ENCODE results near the gene PRKCA.
"Not testable (repeated sequence)": the region's sequence is repeated elsewhere in the genome, so short reads cannot be mapped to it uniquely, and the experiment has no call there.

The PRKCA gene

GRCh38 chr17:66386498-66387351 lies 84.3 kb downstream of the PRKCA start:
- peak; percentile 75 for DNase-seq (ENCODE audit: low read depth)

DNA sequence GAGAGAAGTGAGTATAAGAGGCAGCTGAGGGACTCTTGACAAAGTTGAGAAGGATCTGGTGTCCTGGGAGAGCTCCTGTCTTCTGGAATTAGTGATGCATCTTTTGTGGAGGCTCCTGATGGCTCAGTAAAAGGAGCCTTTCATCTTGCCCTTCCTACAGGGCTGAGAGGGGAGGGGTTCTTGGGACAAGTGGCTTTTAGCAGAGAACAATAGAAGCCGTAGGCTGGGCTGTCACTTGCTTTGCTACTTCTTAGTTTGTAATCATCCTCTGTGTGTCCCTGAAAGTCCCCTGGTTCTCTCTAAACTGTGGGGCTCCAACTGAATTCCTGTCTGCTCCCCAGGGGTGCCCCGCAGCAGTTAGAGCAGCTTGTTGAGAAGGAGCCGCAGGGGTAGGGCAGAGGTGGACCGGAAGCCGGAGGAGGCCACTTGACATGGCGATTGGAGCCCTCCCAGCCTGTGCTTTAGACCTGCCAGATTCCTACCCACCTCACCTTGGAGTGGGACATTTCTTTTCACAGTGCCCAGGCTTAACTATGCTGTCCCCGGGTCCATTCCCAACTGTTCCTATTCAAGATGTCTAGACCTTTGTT lies 85.1 kb downstream of the PRKCA start:
- no peak for DNase-seq (ENCODE audit: low read depth)

GRCh38 chr17:66392783-66393437 lies 90.5 kb downstream of the PRKCA start:
- no peak for DNase-seq (ENCODE audit: low read depth)

GRCh38 chr17:66395961-66396360 lies 93.5 kb downstream of the PRKCA start:
- no peak for DNase-seq (ENCODE audit: low read depth)

GRCh38 chr17:66397486-66397885 lies 95.1 kb downstream of the PRKCA start:
- no peak for DNase-seq (ENCODE audit: low read depth)

- no peak for DNase-seq (ENCODE audit: low read depth)
Observed at GRCh38 chr17:66398059-66398458, 95.6 kb downstream of the PRKCA start.

DNA sequence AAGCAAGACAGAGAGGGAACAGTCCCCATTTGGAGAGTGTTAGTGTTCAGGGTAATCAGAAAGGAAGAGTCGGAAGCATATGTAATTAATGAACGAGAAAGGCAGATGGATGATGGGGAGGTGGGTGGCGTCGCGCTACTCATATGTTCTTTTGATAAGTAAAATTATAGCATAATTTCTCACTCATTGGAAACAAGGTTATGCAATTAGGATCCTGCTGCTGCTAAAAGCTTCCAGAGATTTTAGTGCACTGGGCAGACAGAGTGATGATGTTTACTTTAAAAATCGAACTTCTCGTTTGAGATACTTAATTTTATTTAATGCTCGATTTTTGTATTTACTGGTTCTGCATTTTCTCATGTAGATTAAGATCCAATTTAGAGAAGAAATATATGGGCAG lies 96.2 kb downstream of the PRKCA start:
- no peak for DNase-seq (ENCODE audit: low read depth)

GRCh38 chr17:66399441-66399840 lies 97.0 kb downstream of the PRKCA start:
- no peak for DNase-seq (ENCODE audit: low read depth)

- DNase-seq (ENCODE audit: low read depth): not testable (repeated sequence)
Observed at GRCh38 chr17:66400041-66400688, 97.8 kb downstream of the PRKCA start.

DNA sequence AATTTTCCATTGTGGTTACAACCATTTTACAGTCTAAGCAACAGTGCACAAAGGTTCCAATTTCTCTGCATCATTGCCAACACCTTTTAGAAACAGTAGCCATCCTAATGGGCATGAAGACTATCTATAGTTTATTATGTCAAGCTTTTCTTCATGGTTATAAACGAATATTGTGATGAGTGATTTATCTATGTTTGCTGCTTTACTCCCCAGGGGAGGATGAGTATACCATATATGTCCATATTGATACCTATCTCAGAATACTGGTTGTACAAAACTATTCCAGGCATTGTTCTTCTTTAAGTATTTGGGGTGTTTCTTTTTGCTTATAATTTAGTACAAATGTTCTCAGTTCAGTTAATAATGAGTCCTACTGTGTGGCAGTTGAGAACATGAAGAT lies 98.3 kb downstream of the PRKCA start:
- no peak for DNase-seq (ENCODE audit: low read depth)

DNA sequence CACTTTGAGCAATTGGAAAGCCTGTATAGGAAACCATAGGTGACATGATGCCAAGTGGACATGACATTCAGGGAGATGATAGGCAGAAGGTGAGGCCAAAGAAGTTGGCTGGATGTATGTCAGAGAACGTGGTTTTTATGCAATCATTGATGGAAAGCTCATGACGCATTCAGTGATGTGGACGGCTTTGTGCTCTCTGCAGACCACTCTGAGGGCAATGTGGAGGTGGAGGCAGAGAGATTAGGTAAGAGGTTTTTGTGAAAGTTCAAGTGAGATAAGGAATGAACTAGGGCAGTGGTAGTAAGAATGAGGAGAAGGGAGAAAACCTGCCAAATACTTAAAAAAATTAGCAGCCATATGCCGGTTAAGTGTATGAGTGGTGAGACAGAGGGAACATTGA lies 99.0 kb downstream of the PRKCA start:
- DNase-seq (ENCODE audit: low read depth): peak; percentile 38

DNA sequence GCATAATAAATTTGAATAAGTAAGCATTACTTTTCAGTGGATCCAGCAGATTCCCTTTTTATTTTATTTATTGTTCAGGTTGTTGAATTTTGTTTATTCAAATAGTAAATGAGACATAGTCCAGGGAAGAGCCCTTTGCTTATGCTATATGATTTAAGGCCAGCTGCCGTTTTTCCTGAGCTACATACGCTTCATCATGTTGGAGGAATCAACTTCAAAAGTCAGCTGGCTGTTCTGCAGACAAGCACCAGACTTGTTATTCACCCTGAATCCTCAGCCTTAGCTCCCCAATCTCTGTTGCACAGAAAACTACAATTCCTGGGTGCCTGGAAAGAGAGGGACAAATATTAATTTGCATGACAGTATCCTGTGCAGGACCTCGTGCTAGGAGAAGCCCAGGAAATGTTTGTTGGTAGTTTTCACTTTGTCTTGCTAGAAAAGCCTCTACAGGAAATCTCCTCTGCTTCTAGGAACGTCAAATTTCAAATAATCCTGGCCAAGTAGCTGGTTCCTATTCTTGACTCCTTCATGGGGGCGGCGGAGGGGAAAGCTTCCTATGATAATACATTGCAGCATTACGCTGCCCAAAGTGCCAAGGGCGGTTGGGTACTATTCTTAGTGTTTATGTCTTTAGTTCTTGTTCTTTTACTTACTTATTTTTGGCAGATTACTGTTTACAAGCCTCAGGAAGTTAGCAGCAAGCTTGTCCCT lies 101.6 kb downstream of the PRKCA start:
- no peak for DNase-seq (ENCODE audit: low read depth)

- DNase-seq (ENCODE audit: low read depth): peak; percentile 33
Observed at GRCh38 chr17:66405836-66406677, 103.6 kb downstream of the PRKCA start.

- DNase-seq (ENCODE audit: low read depth): no peak
Observed at GRCh38 chr17:66406701-66407644, 104.6 kb downstream of the PRKCA start.

DNA sequence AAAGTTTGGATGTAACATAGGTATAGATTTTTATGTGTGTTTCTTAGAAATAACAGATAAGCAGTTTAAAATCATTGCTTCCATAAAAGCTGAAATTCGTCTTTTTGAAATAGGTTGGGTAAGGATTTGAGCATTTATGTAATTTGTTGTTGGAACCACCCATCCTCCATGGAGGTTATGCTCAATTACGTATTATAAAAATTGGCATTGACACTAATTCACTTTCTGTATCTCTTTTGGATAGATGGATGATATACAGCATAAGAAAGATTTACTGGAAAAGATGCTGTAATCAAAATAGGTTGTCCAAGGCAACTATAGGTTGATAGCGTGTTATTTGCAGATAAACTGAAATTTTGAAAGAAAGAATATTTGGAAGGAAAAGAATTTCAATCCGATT lies 105.5 kb downstream of the PRKCA start:
- no peak for DNase-seq (ENCODE audit: low read depth)

DNA sequence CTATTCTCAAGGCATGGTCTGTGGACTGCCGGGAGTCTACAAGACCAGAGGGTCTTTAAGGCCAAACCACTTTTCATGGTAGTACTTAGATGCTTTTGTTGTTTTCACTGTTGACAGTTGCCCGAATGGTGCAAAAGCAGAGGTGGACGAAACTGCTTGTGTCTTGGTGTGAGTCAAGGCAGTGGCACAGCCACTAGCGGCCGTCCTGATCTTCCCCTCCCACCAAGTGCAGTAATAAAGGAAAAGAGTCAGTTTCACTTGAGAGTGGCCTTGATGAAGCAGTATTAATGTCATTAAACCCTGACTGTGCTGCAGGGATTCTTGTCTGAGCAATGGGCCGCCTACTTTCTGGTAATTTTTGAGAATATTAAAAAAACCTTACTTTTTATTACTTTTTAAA lies 109.1 kb downstream of the PRKCA start:
- no peak for DNase-seq (ENCODE audit: low read depth)

DNA sequence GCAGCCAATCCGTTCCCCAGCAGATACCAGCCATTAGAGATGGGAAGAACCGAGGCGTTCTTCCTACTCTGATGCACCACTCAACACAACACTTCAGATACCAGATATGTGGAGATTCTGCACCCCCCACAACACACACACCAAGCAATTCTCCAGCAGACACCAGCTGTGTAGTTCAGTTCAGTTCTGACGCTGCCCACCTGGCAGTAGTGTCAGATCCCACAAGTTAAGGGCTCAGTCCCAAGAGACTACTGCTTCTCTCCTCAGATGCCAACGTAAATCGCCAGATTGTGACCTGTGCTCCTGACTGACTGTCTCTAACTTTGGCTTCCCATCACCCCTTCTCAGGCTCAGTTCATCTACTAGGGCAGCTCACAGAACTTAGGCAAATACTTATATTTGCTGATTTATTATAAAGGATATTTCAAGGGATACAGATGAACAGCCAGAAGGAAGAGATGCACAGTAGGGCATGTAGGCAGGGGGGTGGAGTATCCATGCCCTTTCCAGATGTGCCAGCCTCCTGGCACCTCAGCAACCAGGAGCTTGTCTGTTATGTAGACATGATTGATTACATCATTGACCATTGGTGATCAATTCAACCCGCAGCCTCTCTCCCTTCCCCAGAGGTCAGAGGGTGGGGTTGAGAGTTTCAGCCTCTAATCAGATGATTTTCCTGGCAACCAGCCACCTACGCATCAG lies 110.6 kb downstream of the PRKCA start:
- DNase-seq (ENCODE audit: low read depth): no peak

GRCh38 chr17:66413559-66414520 lies 111.4 kb downstream of the PRKCA start:
- DNase-seq (ENCODE audit: low read depth): no peak
